Stimulated activated naive CD8-positive, alpha-beta T cell treated with anti-CD3 and anti-CD28 coated beads, Interleukin-15, Interleukin-2, amounts not matched to agents 100 ng/mL and 50 ng/mL, for 24 hours (primary cell): ENCODE measurements around the gene MAD1L1.
A peak's percentile ranks its signal among the peaks of the same experiment; 100 is the strongest.

ENCODE experiments used
- H3K27ac Mint-ChIP-seq: one replicate; pipeline ENCODE4 v1.8.0; 2021; ENCODE audit warnings: mild to moderate bottlenecking, mixed read lengths
- H3K27me3 Mint-ChIP-seq: one replicate; pipeline ENCODE4 v1.8.0; 2021; ENCODE audit warnings: mixed read lengths
- H3K36me3 Mint-ChIP-seq: one replicate; pipeline ENCODE4 v1.8.0; 2021; ENCODE audit warnings: low read depth, mixed read lengths
- H3K4me1 Mint-ChIP-seq: one replicate; pipeline ENCODE4 v1.8.0; 2021; ENCODE audit warnings: low read depth, mixed read lengths
- H3K4me3 Mint-ChIP-seq: one replicate; pipeline ENCODE4 v1.8.0; 2021; ENCODE audit warnings: mild to moderate bottlenecking, mixed read lengths
- H3K9me3 Mint-ChIP-seq: one replicate; pipeline ENCODE4 v1.8.0; 2021; ENCODE audit warnings: mixed read lengths

MAD1L1 gene

GRCh38 chr7:2210551-2211258 is 22.0 kb downstream of the MAD1L1 start:
- Mint-ChIP-seq H3K9me3 (no peaks in the 10 kb centered on the region), H3K27me3 (no peaks in the 10 kb centered on the region), H3K4me1 (peaks cover 11% of the 10 kb centered on the region), H3K27ac (no peak overlapping the region), H3K36me3 (peaks cover 63% of the 10 kb centered on the region), H3K4me3 (no peak overlapping the region)

DNA sequence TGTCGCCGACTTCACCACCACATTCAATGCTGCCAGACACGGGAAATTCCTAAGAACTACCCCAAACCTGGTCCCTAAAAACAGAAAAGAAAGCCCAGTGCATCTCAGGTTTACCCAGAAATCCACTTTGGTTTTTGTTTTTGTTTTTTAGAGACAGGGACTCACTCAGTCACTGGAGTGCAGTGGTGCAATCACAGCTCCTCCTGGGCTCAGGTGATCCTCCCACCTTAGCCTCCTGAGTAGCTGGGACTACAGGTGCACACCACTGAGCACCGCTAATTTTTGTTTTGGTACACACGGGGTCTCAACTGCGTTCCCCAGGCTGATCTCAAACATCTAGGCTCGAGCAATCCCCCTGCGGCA is 22.8 kb downstream of the MAD1L1 start:
- H3K4me3 Mint-ChIP-seq: no peak overlapping the region
- H3K27ac Mint-ChIP-seq: peak overlapping the region; percentile 45
- no peaks in the 10 kb centered on the region for H3K9me3 Mint-ChIP-seq
- H3K4me1 Mint-ChIP-seq: peaks cover 8% of the 10 kb centered on the region
- H3K27me3 Mint-ChIP-seq: no peaks in the 10 kb centered on the region
- peaks cover 58% of the 10 kb centered on the region for H3K36me3 Mint-ChIP-seq

DNA sequence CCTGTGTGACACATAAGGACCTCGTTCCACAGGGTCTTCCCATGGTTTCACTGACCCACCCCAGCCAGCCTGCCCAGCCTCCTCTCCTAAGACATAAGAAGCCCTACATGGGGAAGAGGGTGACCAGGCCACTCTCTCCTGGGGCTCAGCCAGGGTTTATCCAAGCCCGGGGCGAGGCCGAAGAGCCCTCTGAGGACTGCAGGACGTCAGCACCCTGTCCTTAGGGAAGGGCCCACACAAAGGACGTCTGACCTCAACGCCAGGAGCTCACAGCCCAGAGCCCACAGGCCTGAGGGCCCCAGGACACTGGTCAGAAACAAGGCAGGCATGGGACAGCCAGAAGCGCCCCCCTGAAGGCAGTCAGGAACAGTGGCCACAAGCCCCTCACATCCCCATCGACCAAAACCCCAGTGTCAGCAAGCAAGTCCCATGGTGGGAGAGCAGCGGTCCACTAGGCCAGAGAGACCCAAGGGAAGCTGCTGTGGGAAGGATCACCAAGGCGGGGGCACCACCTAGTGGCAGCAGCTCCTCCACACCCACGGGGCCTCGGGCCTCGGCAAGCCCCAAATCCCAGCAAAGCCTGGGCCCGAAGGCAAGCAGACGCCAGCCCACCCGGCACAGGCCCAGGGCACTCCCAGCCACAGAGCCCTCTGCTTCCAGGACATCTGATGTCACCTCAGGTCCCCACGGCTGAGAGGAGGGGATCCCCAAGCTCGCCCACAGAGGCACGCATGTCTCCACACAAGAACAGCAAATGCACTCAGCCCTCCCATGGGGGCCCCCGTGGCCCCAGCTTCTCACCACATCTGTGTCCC is 23.4 kb downstream of the MAD1L1 start:
- peaks cover 4% of the 10 kb centered on the region for H3K4me1 Mint-ChIP-seq
- H3K9me3 Mint-ChIP-seq: no peaks in the 10 kb centered on the region
- peak overlapping the region; percentile 45 for H3K27ac Mint-ChIP-seq
- H3K4me3 Mint-ChIP-seq: no peak overlapping the region
- H3K36me3 Mint-ChIP-seq: peaks cover 58% of the 10 kb centered on the region
- no peaks in the 10 kb centered on the region for H3K27me3 Mint-ChIP-seq

DNA sequence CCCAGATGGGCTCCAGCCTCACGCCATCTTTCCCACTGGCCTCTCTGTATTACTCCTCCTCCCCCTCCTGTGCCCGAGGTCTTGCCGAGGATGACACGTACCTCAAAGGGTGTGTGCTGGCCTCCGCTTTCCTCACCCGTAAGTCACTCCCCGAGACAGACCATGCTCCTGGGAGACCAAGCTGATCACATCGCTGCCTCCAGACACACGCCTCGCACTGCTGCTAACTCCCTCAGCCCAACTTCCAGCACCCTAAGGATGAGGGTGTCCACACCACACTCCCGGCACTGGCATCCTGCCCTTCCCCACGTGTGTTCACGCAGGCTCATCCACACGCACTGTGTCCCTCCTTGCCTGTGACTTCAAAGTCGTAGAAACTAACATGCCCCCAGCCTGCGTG is 24.0 kb downstream of the MAD1L1 start:
- peaks cover 4% of the 10 kb centered on the region for H3K4me1 Mint-ChIP-seq
- H3K27me3 Mint-ChIP-seq: no peaks in the 10 kb centered on the region
- no peaks in the 10 kb centered on the region for H3K9me3 Mint-ChIP-seq
- peaks cover 53% of the 10 kb centered on the region for H3K36me3 Mint-ChIP-seq
- peak overlapping the region; percentile 18 for H3K27ac Mint-ChIP-seq
- H3K4me3 Mint-ChIP-seq: no peak overlapping the region

GRCh38 chr7:2205036-2205780 is 27.5 kb downstream of the MAD1L1 start:
- no peaks in the 10 kb centered on the region for H3K27me3 Mint-ChIP-seq
- peaks cover 4% of the 10 kb centered on the region for H3K4me1 Mint-ChIP-seq
- H3K4me3 Mint-ChIP-seq: no peak overlapping the region
- H3K36me3 Mint-ChIP-seq: peaks cover 31% of the 10 kb centered on the region
- no peak overlapping the region for H3K27ac Mint-ChIP-seq
- no peaks in the 10 kb centered on the region for H3K9me3 Mint-ChIP-seq

DNA sequence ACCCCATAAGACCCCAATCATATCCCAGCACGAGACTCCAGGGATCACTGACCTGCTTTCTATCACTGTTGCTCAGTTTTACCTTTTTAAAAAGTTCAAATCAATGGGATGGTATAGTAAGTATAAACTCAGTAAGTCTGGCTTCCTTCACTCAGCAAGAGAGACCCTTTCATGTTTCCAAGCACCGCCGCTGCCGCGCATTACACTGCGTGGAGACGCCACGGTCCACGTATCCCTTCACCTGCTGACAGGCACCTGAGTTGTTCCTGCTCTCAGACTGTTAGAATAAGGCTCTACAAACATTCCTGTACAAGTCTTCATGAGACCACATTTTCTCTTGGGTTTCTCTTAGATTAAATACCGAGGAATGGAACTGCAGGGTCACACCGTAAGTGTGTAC is 28.3 kb downstream of the MAD1L1 start:
- Mint-ChIP-seq H3K27ac (no peak overlapping the region), H3K4me1 (no peaks in the 10 kb centered on the region), H3K27me3 (no peaks in the 10 kb centered on the region), H3K36me3 (peaks cover 32% of the 10 kb centered on the region), H3K9me3 (no peaks in the 10 kb centered on the region), H3K4me3 (no peak overlapping the region)

- no peak overlapping the region for H3K27ac Mint-ChIP-seq
- H3K4me1 Mint-ChIP-seq: no peaks in the 10 kb centered on the region
- peaks cover 29% of the 10 kb centered on the region for H3K36me3 Mint-ChIP-seq
- no peaks in the 10 kb centered on the region for H3K9me3 Mint-ChIP-seq
- H3K4me3 Mint-ChIP-seq: no peak overlapping the region
- no peaks in the 10 kb centered on the region for H3K27me3 Mint-ChIP-seq
Observed at GRCh38 chr7:2203766-2204300, 28.9 kb downstream of the MAD1L1 start.

DNA sequence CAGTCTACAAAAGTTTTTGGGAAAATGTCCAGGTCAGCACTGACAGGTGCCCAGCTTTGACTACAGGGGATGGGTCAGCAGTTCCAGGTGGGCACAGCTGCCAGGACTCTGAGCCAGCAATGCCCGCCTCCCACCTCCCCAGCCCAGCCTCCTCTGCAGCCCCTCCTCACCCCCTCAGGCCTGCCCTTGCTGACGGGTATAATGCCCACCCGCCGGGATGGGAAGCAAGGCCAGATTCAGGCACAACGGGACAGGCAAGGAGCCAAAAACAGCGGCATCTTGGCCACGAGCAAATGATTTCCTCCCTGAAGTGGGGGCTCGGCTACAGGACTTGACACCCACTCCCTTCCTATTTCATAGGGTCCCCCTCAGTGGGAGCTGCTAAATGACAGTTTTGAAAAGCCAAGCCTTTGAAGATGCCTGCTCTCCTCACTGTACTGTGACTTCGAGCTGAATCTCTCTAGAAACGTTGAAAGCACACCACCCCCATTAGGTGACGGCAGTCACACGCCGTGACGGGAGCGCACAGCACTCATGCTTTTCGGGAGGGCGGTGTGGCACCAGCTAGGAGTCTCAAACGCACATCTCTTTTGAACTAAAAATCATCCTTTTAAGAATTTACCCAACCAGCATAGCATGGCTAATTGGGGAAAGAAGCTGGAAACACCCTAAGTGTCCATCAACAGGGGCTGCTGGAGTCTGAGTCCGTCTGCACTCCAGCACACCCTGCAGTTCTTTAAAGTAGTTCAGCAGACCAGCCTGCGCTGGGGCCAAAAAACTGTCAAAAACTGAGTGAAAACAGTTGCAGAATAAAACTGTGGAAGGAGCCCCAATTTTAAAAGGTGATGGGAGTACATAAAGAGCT is 29.6 kb downstream of the MAD1L1 start:
- Mint-ChIP-seq H3K4me1 (no peaks in the 10 kb centered on the region), H3K36me3 (peaks cover 23% of the 10 kb centered on the region), H3K27me3 (no peaks in the 10 kb centered on the region)

DNA sequence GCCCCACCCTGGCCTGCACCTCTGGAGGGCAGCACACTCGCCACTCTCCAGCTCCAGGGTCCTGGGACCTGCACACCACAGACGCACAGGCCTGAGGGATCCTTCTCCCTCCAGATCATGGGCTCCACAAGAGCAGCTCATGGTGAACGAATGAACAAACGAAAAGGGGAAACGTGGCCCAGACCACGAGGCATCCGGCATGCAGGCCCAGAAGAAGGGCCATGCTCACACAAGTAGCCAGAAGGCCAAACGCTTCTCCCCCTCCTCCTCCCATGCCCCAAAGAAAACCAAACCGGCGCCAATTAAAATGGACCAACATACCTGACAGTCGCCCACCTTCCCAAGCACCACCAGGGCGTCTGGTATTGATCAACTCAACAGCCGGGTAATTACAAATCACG is 30.4 kb downstream of the MAD1L1 start:
- Mint-ChIP-seq H3K4me3 (no peak overlapping the region), H3K9me3 (no peaks in the 10 kb centered on the region), H3K27me3 (no peaks in the 10 kb centered on the region), H3K36me3 (peaks cover 18% of the 10 kb centered on the region), H3K27ac (no peak overlapping the region), H3K4me1 (no peaks in the 10 kb centered on the region)

More for the DNA sequence above, 29.6 kb downstream of the MAD1L1 start:
- Mint-ChIP-seq H3K9me3 (no peaks in the 10 kb centered on the region), H3K4me3 (no peak overlapping the region), H3K27ac (no peak overlapping the region)

- Mint-ChIP-seq H3K4me3 (no peak overlapping the region), H3K9me3 (no peaks in the 10 kb centered on the region), H3K27me3 (no peaks in the 10 kb centered on the region), H3K4me1 (no peaks in the 10 kb centered on the region), H3K27ac (no peak overlapping the region), H3K36me3 (peaks cover 18% of the 10 kb centered on the region)
Observed at GRCh38 chr7:2201686-2202360, 30.9 kb downstream of the MAD1L1 start.

- H3K9me3 Mint-ChIP-seq: no peaks in the 10 kb centered on the region
- no peak overlapping the region for H3K4me3 Mint-ChIP-seq
- H3K27ac Mint-ChIP-seq: no peak overlapping the region
- no peaks in the 10 kb centered on the region for H3K27me3 Mint-ChIP-seq
- H3K36me3 Mint-ChIP-seq: peaks cover 20% of the 10 kb centered on the region
- H3K4me1 Mint-ChIP-seq: no peaks in the 10 kb centered on the region
Observed at GRCh38 chr7:2201128-2201527, 31.6 kb downstream of the MAD1L1 start.

DNA sequence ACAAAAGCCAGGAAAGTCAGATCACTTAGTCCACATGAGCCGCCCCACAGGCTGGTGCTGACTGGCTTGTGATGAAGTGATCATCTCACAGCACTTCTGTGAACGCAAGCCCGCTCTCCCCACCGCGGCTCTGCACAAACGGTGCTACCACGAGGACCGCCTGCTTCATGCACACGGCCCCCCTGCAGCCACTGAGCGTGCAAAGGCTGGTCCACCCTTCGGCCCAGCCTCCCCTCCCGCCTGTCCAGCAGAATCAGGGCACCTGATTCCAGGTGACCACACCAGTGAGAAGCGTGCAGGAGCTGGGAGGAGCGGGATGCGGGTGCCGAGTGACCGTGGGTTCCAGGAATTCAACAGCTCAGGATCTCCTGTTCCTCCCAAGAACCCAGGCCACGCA is 32.2 kb downstream of the MAD1L1 start:
- H3K27ac Mint-ChIP-seq: no peak overlapping the region
- H3K9me3 Mint-ChIP-seq: no peaks in the 10 kb centered on the region
- H3K4me3 Mint-ChIP-seq: no peak overlapping the region
- H3K4me1 Mint-ChIP-seq: no peaks in the 10 kb centered on the region
- no peaks in the 10 kb centered on the region for H3K27me3 Mint-ChIP-seq
- peaks cover 24% of the 10 kb centered on the region for H3K36me3 Mint-ChIP-seq

DNA sequence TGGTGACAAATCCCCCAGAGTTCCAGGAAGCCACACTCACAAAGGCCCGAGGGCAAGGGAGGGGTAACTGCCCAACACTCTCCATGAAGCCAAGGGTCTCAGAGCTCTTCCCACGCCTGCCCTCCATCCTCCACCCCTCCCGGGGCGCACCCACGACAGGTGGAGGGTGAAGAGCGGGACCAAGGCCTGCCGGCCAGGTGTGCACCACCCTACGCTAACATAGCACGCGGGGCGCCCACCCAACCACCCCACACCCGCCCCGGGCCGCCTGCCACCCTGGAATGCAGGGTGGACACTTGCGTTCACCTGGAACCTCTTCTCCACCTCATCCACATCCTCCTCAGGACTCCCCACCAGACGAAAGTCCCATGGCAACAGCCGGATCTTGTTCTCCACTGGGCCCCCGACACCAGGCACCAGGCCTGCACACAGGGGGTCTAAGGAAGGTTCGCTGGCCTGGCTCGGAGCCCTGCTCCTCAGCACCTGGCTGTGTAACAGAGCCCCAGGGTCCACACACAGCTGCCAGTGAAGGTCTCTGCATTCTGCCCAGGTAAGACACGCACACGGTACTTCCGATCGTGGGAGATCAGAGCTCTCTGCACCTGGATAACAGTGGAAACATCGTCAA is 32.7 kb downstream of the MAD1L1 start:
- no peaks in the 10 kb centered on the region for H3K9me3 Mint-ChIP-seq
- H3K36me3 Mint-ChIP-seq: peaks cover 29% of the 10 kb centered on the region
- no peaks in the 10 kb centered on the region for H3K27me3 Mint-ChIP-seq
- no peak overlapping the region for H3K27ac Mint-ChIP-seq
- H3K4me3 Mint-ChIP-seq: no peak overlapping the region
- no peaks in the 10 kb centered on the region for H3K4me1 Mint-ChIP-seq
